Lower leg skin (tissue), 4 donors: ENCODE results near the gene PRICKLE2. TPM values are rescaled to one million over a fixed set of nuclear protein-coding genes. Genes with fewer than 3 reads are reported as not detected.

Experiments
- DNase-seq, 2 donors: peaks; one replicate each; pipeline ENCODE4 v3.0.0-alpha.2; 2019; ENCODE audit warnings: low spot score in 2 of 2
- H3K4me3 ChIP-seq: fragments of 200-600 bp; sonication (generic); 2 replicates; pipeline ENCODE4 v1.5.1; 2017; ENCODE audit warnings: mild to moderate bottlenecking, low read depth; ENCODE audit not compliant: poor library complexity, severe bottlenecking
- CTCF ChIP-seq, 3 donors: fragments of 450-650 bp; IDR thresholded peaks; one replicate each; pipeline ENCODE4 v1.5.1; 2016; ENCODE audit warnings: antibody characterized with exemption in 3 of 3, mild to moderate bottlenecking in 3 of 3, moderate library complexity in 2 of 3
- POLR2A ChIP-seq, 2 donors: fragments of 450-650 bp; IDR thresholded peaks; one replicate each; pipeline ENCODE4 v1.6.1; 2016 to 2017; ENCODE audit warnings: antibody characterized with exemption in 2 of 2, mild to moderate bottlenecking in 1 of 2, moderate library complexity in 1 of 2
- WGBS, 2 donors: methylation state at CpG; one replicate each; pipeline ENCODE4 v1.1.5; 2018; 5-methylcytosine and 5-hydroxymethylcytosine counted together
- intact Hi-C: fragments of 100-400 bp; cut with DNase I; formaldehyde crosslinking; loops from one replicate; pipeline ENCODE4 v1.15.0; 2023; ENCODE audit warnings: low total_unique reads
- total RNA-seq, 4 donors: library from RNA; depleted of rRNA; stranded (reverse); fragments of >200 nt; gene quantifications; one replicate each; pipeline ENCODE4 v1.1.0, GENCODE V29; 2016

PRICKLE2 gene
- total RNA-seq, 4 donors from 2014 or later: 10.2 to 18.7 (median 11.7) TPM

- WGBS, 2 donors: 17 to 30% methylated on average over 3 of the region's 3 CpGs
- TF ChIP-seq CTCF (IDR thresholded peaks at IDR 0.05) (no peak), POLR2A (IDR thresholded peaks at IDR 0.05) (no peak)
- H3K4me3 ChIP-seq: no peak overlapping the region
- intact Hi-C loops: no loop called here
- DNase-seq: no peak
Measured at GRCh38 chr3:64121750-64122311, 103.4 kb downstream of the PRICKLE2 start.

GRCh38 chr3:64120876-64121275 is 104.4 kb downstream of the PRICKLE2 start:
- H3K4me3 ChIP-seq: no peak overlapping the region
- no peak for TF ChIP-seq CTCF (IDR thresholded peaks at IDR 0.05)
- no peak for TF ChIP-seq POLR2A (IDR thresholded peaks at IDR 0.05)
- intact Hi-C loops: no loop called here
- DNase-seq: no peak
- 50 to 54% methylated on average over 5 of the region's 5 CpGs for WGBS, 2 donors

- TF ChIP-seq CTCF (IDR thresholded peaks at IDR 0.05): no peak
- no peak for TF ChIP-seq POLR2A (IDR thresholded peaks at IDR 0.05)
- no peak overlapping the region for H3K4me3 ChIP-seq
- intact Hi-C loops: no loop called here
- DNase-seq: no peak
- 90 to 95% methylated on average over 1 of the region's 1 CpG for WGBS, 2 donors
Measured at GRCh38 chr3:64117483-64117882, 107.8 kb downstream of the PRICKLE2 start.

GRCh38 chr3:64114651-64115050 is 110.6 kb downstream of the PRICKLE2 start:
- intact Hi-C loops: no loop called here
- TF ChIP-seq POLR2A (IDR thresholded peaks at IDR 0.05) (no peak), CTCF (IDR thresholded peaks at IDR 0.05) (no peak)
- no peak overlapping the region for H3K4me3 ChIP-seq

GRCh38 chr3:64111872-64112271 is 113.4 kb downstream of the PRICKLE2 start:
- TF ChIP-seq POLR2A (IDR thresholded peaks at IDR 0.05): no peak
- TF ChIP-seq CTCF (IDR thresholded peaks at IDR 0.05): no peak
- 46 to 91% methylated on average over 2 of the region's 2 CpGs for WGBS, 2 donors
- no peak for DNase-seq
- H3K4me3 ChIP-seq: no peak overlapping the region
- intact Hi-C loops: no loop called here

More at GRCh38 chr3:64114651-64115050, 110.6 kb downstream of the PRICKLE2 start:
- no peak for DNase-seq

- 97% methylated on average over 2 of the region's 2 CpGs for WGBS, 2 donors
- no peak for DNase-seq
- TF ChIP-seq CTCF (IDR thresholded peaks at IDR 0.05) (no peak), POLR2A (IDR thresholded peaks at IDR 0.05) (no peak)
- intact Hi-C loops: no loop called here
- H3K4me3 ChIP-seq: no peak overlapping the region
Measured at GRCh38 chr3:64111083-64111482, 114.2 kb downstream of the PRICKLE2 start.
